ENCODE measurements around the gene ABCF2. TPM values are rescaled to one million over a fixed set of nuclear protein-coding genes. Genes with fewer than 3 reads are reported as not detected.

The ABCF2 gene
- total and polyA plus RNA-seq, 12 donors: 13.0 to 35.2 (median 29.5) TPM

DNA sequence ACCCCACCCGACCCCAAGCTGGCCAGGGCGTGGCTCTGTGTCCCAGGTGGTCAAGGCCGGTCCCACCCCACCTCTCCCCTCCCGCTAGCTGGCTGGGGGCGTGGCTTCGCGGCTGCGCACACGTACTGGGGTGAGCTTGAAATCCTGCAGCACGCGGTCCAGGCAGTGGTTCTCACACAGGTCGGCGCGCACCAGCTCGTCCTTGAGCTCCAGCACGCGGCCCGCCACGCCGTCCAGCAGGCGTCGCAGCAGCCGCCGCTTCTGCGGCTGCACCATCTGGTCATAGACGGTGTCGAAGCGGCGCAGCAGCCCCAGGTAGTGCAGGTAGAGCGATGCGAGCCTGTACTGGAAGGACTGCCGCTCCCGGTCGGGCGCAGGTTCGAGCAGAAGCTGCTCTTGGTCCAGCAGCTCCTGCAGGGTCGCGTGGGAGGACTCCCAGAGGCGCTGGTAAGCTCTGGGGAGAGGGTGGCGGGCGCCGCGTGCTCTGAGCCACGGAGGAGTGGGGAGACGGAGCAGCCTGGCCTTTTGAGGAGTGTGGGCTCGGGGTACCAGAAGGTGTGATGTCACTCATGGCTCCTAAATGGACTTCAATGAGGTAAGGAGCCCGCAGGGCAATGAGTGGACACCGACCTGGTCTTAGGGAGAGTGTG is 22.5 kb downstream of the ABCF2 start:
- H3K27ac ChIP-seq: no peak overlapping the region
- no peaks in the 10 kb centered on the region for H3K9me3 ChIP-seq
- H3K4me1 ChIP-seq: peaks cover 0 to 5% (median 0%) of the 10 kb centered on the region in 9 donors
- no peak overlapping the region for H3K4me3 ChIP-seq
- ATAC-seq (peak in 1 of 8 donors; percentile 43), DNase-seq (no peak)
- 63 to 71% methylated on average over 46 to 48 of the region's 48 CpGs for WGBS, 2 donors
- no peaks in the 10 kb centered on the region for H3K36me3 ChIP-seq
- peaks cover 10 to 36% (median 15%) of the 10 kb centered on the region in 7 donors for H3K27me3 ChIP-seq
- intact Hi-C loops (cut with DNase I): no loop called here
- TF ChIP-seq, protein P1, sequence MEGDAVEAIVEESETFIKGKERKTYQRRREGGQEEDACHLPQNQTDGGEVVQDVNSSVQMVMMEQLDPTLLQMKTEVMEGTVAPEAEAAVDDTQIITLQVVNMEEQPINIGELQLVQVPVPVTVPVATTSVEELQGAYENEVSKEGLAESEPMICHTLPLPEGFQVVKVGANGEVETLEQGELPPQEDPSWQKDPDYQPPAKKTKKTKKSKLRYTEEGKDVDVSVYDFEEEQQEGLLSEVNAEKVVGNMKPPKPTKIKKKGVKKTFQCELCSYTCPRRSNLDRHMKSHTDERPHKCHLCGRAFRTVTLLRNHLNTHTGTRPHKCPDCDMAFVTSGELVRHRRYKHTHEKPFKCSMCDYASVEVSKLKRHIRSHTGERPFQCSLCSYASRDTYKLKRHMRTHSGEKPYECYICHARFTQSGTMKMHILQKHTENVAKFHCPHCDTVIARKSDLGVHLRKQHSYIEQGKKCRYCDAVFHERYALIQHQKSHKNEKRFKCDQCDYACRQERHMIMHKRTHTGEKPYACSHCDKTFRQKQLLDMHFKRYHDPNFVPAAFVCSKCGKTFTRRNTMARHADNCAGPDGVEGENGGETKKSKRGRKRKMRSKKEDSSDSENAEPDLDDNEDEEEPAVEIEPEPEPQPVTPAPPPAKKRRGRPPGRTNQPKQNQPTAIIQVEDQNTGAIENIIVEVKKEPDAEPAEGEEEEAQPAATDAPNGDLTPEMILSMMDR (IDR thresholded peaks at IDR 0.05): no peak

DNA sequence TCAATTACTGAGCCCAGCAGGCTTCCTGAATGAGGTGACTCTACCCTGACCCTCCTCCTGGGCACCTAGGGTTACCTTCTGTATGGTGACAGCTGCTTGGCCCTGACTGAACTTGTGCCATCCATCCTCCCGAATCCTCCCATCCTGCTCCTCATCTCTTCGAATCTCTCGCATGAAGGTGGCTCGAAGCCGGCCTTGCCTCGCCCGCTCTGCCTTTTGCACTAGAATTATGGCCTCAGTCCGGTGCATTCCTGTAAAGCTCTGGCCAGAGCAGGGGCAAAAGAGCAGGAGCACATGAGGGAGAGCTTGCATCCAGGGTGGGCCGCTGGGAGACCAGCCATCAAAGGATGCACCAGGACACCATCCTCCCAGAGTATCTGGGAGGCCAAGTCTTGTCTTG is 24.2 kb downstream of the ABCF2 start:
- H3K27me3 ChIP-seq: peaks cover 10 to 36% (median 15%) of the 10 kb centered on the region in 7 donors
- ATAC-seq: no peak
- H3K4me3 ChIP-seq: no peak overlapping the region
- peaks cover 0 to 8% (median 0%) of the 10 kb centered on the region in 9 donors for H3K4me1 ChIP-seq
- no peak overlapping the region for H3K27ac ChIP-seq
- WGBS, 2 donors: 95 to 96% methylated on average over 9 of the region's 9 CpGs
- intact Hi-C loops (cut with DNase I): no loop called here
- DNase-seq: no peak
- TF ChIP-seq, protein P1 (IDR thresholded peaks at IDR 0.05): no peak
- H3K9me3 ChIP-seq: no peaks in the 10 kb centered on the region
- H3K36me3 ChIP-seq: no peaks in the 10 kb centered on the region

DNA sequence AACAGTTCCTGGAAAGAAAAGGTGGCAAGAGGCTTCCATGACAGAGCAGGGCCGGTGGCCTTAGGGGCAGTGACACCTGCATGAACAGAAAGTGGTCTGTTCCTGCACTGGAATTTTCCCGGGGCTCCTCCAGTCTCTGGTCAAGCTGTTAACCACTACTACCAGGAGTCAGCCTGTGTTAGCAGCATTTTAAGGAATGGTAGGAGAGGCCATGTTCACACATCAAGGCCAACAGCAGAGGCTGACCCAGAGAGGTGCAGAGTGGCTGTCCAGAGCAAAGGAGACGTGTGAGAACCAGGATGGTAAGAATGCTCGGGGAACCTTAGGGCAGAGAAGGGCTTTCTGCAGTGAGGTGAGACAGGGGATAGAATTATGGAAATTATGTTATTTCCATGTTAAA is 25.3 kb downstream of the ABCF2 start:
- no peak for ATAC-seq
- H3K27me3 ChIP-seq: peaks cover 10 to 36% (median 15%) of the 10 kb centered on the region in 7 donors
- H3K9me3 ChIP-seq: no peaks in the 10 kb centered on the region
- peaks cover 0 to 8% (median 0%) of the 10 kb centered on the region in 9 donors for H3K4me1 ChIP-seq
- intact Hi-C loops (cut with DNase I): no loop called here
- no peak for DNase-seq
- TF ChIP-seq, protein P1 (IDR thresholded peaks at IDR 0.05): no peak
- no peak overlapping the region for H3K27ac ChIP-seq
- no peaks in the 10 kb centered on the region for H3K36me3 ChIP-seq
- WGBS, 2 donors: 87 to 90% methylated on average over 4 of the region's 4 CpGs
- H3K4me3 ChIP-seq: no peak overlapping the region

DNA sequence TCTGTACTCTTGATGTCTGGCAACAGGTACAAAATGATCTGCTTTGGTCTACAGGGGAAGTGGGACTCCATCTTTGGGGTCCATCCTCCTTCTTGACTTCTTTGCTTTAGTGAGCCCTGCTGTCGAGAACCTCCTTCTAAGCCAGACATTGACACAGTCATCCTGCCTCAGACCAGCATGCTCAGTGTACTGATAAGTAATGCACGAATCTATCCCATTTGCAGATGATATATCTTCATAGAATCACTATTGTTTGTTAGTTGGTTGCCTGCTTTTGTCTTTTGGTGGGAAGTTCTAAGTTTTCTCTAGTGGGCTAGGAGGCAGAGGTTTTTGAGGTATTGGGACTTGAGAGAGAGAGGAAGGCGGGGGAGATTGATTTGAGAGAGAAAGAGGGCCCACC is 25.7 kb downstream of the ABCF2 start:
- 81 to 89% methylated on average over 3 of the region's 3 CpGs for WGBS, 2 donors
- Histone ChIP-seq H3K4me3 (no peak overlapping the region), H3K27me3 (peaks cover 10 to 35% (median 15%) of the 10 kb centered on the region in 7 donors), H3K27ac (no peak overlapping the region), H3K36me3 (no peaks in the 10 kb centered on the region), H3K9me3 (no peaks in the 10 kb centered on the region), H3K4me1 (peaks cover 0 to 8% (median 0%) of the 10 kb centered on the region in 9 donors)
- ATAC-seq (no peak), DNase-seq (no peak)
- intact Hi-C loops (cut with DNase I): no loop called here
- TF ChIP-seq, protein P1 (IDR thresholded peaks at IDR 0.05): no peak

Measured in heart right ventricle (tissue), 16 donors.